ENCODE results near the gene TRIO. TPM values are rescaled to one million over a fixed set of nuclear protein-coding genes. Genes with fewer than 3 reads are reported as not detected.

The TRIO gene
- total and polyA plus RNA-seq, 8 donors = 84.4 to 151 (median 93.7) TPM

GRCh38 chr5:14413331-14413750 is 270.2 kb downstream of the TRIO start:
- Histone ChIP-seq H3K27ac (no peak overlapping the region), H3K4me1 (no peaks in the 10 kb centered on the region), H3K4me3 (no peak overlapping the region), H3K27me3 (no peaks in the 10 kb centered on the region), H3K9me3 (no peaks in the 10 kb centered on the region), H3K36me3 (peaks cover 0 to 91% of the 10 kb centered on the region in 2 donors)
- ATAC-seq = no peak
- TF ChIP-seq, protein P1, sequence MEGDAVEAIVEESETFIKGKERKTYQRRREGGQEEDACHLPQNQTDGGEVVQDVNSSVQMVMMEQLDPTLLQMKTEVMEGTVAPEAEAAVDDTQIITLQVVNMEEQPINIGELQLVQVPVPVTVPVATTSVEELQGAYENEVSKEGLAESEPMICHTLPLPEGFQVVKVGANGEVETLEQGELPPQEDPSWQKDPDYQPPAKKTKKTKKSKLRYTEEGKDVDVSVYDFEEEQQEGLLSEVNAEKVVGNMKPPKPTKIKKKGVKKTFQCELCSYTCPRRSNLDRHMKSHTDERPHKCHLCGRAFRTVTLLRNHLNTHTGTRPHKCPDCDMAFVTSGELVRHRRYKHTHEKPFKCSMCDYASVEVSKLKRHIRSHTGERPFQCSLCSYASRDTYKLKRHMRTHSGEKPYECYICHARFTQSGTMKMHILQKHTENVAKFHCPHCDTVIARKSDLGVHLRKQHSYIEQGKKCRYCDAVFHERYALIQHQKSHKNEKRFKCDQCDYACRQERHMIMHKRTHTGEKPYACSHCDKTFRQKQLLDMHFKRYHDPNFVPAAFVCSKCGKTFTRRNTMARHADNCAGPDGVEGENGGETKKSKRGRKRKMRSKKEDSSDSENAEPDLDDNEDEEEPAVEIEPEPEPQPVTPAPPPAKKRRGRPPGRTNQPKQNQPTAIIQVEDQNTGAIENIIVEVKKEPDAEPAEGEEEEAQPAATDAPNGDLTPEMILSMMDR (IDR thresholded peaks at IDR 0.05) = no peak
- intact Hi-C loops (cut with DNase I) = no loop called here
- no peak for DNase-seq

DNA sequence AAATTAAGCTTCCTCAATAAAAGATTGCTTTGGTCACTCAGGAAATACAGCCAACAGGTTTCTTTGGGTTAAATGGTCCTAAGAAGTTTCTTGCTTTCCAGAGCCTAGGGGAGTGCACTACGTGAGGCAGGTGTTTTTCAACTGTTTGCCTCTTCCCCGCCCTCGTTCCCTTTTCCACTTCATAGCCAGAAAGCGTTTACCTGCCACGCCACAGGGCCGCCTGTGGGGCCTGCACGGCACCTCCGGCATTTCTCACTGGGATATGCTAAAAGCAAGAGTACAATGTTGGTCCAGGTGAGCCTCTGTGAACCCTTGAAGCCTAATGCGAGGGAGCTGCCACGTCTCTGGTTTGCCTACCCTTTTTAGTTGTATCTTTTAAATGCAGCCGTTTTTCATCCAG is 270.9 kb downstream of the TRIO start:
- DNase-seq (no peak), ATAC-seq (no peak)
- Histone ChIP-seq H3K27ac (no peak overlapping the region), H3K9me3 (no peaks in the 10 kb centered on the region), H3K4me1 (no peaks in the 10 kb centered on the region), H3K4me3 (no peak overlapping the region), H3K27me3 (no peaks in the 10 kb centered on the region), H3K36me3 (peaks cover 0 to 91% of the 10 kb centered on the region in 2 donors)
- intact Hi-C loops (cut with DNase I) = no loop called here
- TF ChIP-seq, protein P1 (IDR thresholded peaks at IDR 0.05) = no peak

DNA sequence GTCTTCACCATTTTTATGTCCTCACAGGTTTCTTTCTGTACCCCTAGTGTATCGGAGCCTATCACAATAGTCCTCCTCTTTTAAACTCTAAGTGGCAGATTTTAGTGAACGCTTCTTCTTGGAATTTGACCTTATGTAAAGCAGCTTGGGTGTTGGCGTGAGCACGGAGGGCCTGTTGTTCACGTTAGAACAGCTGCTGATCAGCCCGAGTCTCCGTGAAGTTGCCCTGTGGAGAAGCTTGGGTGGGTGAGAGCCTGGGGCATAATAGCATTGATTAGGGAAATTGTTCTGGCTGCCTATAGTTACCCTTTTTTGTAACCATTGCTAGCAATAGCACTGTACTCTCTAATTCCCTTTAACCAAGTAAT is 271.5 kb downstream of the TRIO start:
- Histone ChIP-seq H3K9me3 (no peaks in the 10 kb centered on the region), H3K4me1 (no peaks in the 10 kb centered on the region), H3K36me3 (peaks cover 0 to 91% of the 10 kb centered on the region in 2 donors), H3K4me3 (no peak overlapping the region), H3K27ac (no peak overlapping the region), H3K27me3 (no peaks in the 10 kb centered on the region)
- DNase-seq (no peak), ATAC-seq (no peak)
- TF ChIP-seq, protein P1 (IDR thresholded peaks at IDR 0.05) = no peak
- intact Hi-C loops (cut with DNase I) = no loop called here

- H3K27ac ChIP-seq = no peak overlapping the region
- no peak for ATAC-seq
- intact Hi-C loops (cut with DNase I) = no loop called here
Observed at GRCh38 chr5:14415024-14415697, 272.0 kb downstream of the TRIO start.

GRCh38 chr5:14415698-14416074 is 272.5 kb downstream of the TRIO start:
- no peak for ATAC-seq
- Histone ChIP-seq H3K27ac (no peak overlapping the region), H3K4me3 (no peak overlapping the region), H3K27me3 (no peaks in the 10 kb centered on the region), H3K36me3 (peaks cover 0 to 91% of the 10 kb centered on the region in 2 donors), H3K4me1 (no peaks in the 10 kb centered on the region), H3K9me3 (no peaks in the 10 kb centered on the region)
- TF ChIP-seq, protein P1 (IDR thresholded peaks at IDR 0.05) = no peak
- no peak for DNase-seq
- intact Hi-C loops (cut with DNase I) = no loop called here

More at GRCh38 chr5:14415024-14415697, 272.0 kb downstream of the TRIO start:
- Histone ChIP-seq H3K9me3 (no peaks in the 10 kb centered on the region), H3K36me3 (peaks cover 0 to 91% of the 10 kb centered on the region in 2 donors), H3K4me3 (no peak overlapping the region), H3K27me3 (no peaks in the 10 kb centered on the region), H3K4me1 (no peaks in the 10 kb centered on the region)
- DNase-seq = no peak
- TF ChIP-seq, protein P1 (IDR thresholded peaks at IDR 0.05) = no peak

Measured in left lung (tissue), 10 donors.